Peyer's patch (tissue), 4 donors: ENCODE measurements around the gene EPB41L4B.

Experiments
- POLR2A ChIP-seq, 2 donors: fragments of 450-650 bp; IDR thresholded peaks; one replicate each; pipeline ENCODE4 v1.5.1; 2017; ENCODE audit warnings: antibody characterized with exemption in 2 of 2, mild to moderate bottlenecking in 2 of 2, moderate library complexity in 2 of 2
- TF ChIP-seq, protein P1 (sequence below), 6 experiments: fragments of 450-650 bp in 4 of 6; fragments of 200-600 bp in 2 of 6; sonication (generic) in 1 of 6; IDR thresholded peaks; one replicate each; pipeline ENCODE4 v1.5.1; 2017 to 2019; ENCODE audit warnings: antibody characterized with exemption in 6 of 6, mild to moderate bottlenecking in 3 of 6, moderate library complexity in 1 of 6

GRCh38 chr9:109317979-109318741 lies 2.7 kb downstream of the EPB41L4B start:
- TF ChIP-seq, protein P1, sequence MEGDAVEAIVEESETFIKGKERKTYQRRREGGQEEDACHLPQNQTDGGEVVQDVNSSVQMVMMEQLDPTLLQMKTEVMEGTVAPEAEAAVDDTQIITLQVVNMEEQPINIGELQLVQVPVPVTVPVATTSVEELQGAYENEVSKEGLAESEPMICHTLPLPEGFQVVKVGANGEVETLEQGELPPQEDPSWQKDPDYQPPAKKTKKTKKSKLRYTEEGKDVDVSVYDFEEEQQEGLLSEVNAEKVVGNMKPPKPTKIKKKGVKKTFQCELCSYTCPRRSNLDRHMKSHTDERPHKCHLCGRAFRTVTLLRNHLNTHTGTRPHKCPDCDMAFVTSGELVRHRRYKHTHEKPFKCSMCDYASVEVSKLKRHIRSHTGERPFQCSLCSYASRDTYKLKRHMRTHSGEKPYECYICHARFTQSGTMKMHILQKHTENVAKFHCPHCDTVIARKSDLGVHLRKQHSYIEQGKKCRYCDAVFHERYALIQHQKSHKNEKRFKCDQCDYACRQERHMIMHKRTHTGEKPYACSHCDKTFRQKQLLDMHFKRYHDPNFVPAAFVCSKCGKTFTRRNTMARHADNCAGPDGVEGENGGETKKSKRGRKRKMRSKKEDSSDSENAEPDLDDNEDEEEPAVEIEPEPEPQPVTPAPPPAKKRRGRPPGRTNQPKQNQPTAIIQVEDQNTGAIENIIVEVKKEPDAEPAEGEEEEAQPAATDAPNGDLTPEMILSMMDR (IDR thresholded peaks at IDR 0.05) = no peak
- TF ChIP-seq POLR2A (IDR thresholded peaks at IDR 0.05) = no peak
